Measurements from ENCODE around the gene AOPEP.

The AOPEP gene

DNA sequence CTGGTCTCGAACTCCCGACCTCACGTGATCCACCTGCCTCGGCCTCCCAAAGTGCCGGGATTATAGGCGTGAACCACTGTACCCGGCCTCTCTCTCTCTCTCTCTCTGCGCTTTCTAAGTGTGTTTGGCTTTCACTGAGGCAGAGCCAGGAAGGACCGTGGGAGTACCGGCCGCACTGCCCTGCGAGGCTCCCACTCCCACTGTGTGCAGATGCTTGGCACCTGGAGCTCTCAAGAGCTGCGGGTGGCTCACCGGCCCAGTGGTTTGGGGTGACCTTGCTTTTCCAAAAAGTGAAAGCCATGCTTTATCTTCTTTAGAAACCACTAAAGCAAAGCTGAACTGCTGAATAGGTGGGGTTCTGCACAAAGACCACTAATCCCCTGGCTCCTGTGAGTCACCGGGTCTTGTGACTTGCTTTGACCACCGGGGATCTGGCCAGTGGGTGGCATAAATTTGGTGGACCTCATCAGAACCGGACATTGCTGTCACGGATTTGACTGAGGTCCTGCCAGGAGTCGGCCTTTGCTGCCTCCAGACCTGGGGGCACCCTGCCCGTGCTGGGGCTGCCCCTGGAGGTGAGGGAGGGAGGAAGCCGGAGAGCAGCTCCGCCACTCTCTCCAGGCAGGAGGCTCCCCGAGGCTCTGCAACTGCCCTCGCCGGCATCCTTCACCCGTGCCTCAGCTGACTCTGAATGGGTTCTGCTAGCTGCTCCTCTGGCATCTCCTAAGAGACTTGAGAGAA, 362.1 kb downstream of the AOPEP start:
- no peak for DNase-seq (ENCODE audit: low spot score)
- TF ChIP-seq, protein P1, sequence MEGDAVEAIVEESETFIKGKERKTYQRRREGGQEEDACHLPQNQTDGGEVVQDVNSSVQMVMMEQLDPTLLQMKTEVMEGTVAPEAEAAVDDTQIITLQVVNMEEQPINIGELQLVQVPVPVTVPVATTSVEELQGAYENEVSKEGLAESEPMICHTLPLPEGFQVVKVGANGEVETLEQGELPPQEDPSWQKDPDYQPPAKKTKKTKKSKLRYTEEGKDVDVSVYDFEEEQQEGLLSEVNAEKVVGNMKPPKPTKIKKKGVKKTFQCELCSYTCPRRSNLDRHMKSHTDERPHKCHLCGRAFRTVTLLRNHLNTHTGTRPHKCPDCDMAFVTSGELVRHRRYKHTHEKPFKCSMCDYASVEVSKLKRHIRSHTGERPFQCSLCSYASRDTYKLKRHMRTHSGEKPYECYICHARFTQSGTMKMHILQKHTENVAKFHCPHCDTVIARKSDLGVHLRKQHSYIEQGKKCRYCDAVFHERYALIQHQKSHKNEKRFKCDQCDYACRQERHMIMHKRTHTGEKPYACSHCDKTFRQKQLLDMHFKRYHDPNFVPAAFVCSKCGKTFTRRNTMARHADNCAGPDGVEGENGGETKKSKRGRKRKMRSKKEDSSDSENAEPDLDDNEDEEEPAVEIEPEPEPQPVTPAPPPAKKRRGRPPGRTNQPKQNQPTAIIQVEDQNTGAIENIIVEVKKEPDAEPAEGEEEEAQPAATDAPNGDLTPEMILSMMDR (IDR thresholded peaks at IDR 0.05; ENCODE audit: extremely low read depth, insufficient read depth, missing control alignments): no peak
- in situ Hi-C loops (cut with MboI; ENCODE audit: low pct_unique_long_range_greater_than_20kb, low sequenced_read_pairs, unreplicated experiment): no loop called here

GRCh38 chr9:95089257-95090022, 362.9 kb downstream of the AOPEP start:
- TF ChIP-seq, protein P1 (IDR thresholded peaks at IDR 0.05; ENCODE audit: extremely low read depth, insufficient read depth, missing control alignments): no peak
- in situ Hi-C loops (cut with MboI; ENCODE audit: low pct_unique_long_range_greater_than_20kb, low sequenced_read_pairs, unreplicated experiment): no loop called here
- no peak for DNase-seq (ENCODE audit: low spot score)

GRCh38 chr9:95090023-95090791, 363.7 kb downstream of the AOPEP start:
- no peak for DNase-seq (ENCODE audit: low spot score)

GRCh38 chr9:95090871-95091577, 364.5 kb downstream of the AOPEP start:
- in situ Hi-C loops (cut with MboI; ENCODE audit: low pct_unique_long_range_greater_than_20kb, low sequenced_read_pairs, unreplicated experiment): no loop called here
- DNase-seq (ENCODE audit: low spot score): no peak
- TF ChIP-seq, protein P1 (IDR thresholded peaks at IDR 0.05; ENCODE audit: extremely low read depth, insufficient read depth, missing control alignments): no peak

More at GRCh38 chr9:95090023-95090791, 363.7 kb downstream of the AOPEP start:
- TF ChIP-seq, protein P1 (IDR thresholded peaks at IDR 0.05; ENCODE audit: extremely low read depth, insufficient read depth, missing control alignments): no peak
- in situ Hi-C loops (cut with MboI; ENCODE audit: low pct_unique_long_range_greater_than_20kb, low sequenced_read_pairs, unreplicated experiment): no loop called here

- no peak for DNase-seq (ENCODE audit: low spot score)
- in situ Hi-C loops (cut with MboI; ENCODE audit: low pct_unique_long_range_greater_than_20kb, low sequenced_read_pairs, unreplicated experiment): no loop called here
- TF ChIP-seq, protein P1 (IDR thresholded peaks at IDR 0.05; ENCODE audit: extremely low read depth, insufficient read depth, missing control alignments): no peak
Observed at GRCh38 chr9:95091601-95092261, 365.2 kb downstream of the AOPEP start.

Data from GM13977 (cell line).